Breast epithelium (tissue), 3 donors: ENCODE results near the gene MACROD1.

ENCODE experiments used
- CTCF ChIP-seq, 3 donors: fragments of 450-650 bp; IDR thresholded peaks; one replicate each; pipeline ENCODE4 v1.5.1; 2016 to 2017; ENCODE audit warnings: antibody characterized with exemption in 3 of 3, mild to moderate bottlenecking in 3 of 3, moderate library complexity in 3 of 3
- POLR2A ChIP-seq: fragments of 450-650 bp; IDR thresholded peaks from one replicate; pipeline ENCODE4 v1.6.1; 2016; ENCODE audit warnings: antibody characterized with exemption, mild to moderate bottlenecking, moderate library complexity

GRCh38 chr11:64183890-64184289 lies 18.0 kb upstream of the MACROD1 start:
- TF ChIP-seq CTCF (IDR thresholded peaks at IDR 0.05) (no peak), POLR2A (no peak)
